Cortex of kidney (tissue), 1 donor: Measurements from ENCODE around the gene SLC6A13.
"Not testable (repeated sequence)": the region's sequence is repeated elsewhere in the genome, so short reads cannot be mapped to it uniquely, and the experiment has no call there.

Experiments
- DNase-seq: peaks from one replicate; lab custom pipeline; 2025; lab: John Stamatoyannopoulos, UW

Gene SLC6A13

DNA sequence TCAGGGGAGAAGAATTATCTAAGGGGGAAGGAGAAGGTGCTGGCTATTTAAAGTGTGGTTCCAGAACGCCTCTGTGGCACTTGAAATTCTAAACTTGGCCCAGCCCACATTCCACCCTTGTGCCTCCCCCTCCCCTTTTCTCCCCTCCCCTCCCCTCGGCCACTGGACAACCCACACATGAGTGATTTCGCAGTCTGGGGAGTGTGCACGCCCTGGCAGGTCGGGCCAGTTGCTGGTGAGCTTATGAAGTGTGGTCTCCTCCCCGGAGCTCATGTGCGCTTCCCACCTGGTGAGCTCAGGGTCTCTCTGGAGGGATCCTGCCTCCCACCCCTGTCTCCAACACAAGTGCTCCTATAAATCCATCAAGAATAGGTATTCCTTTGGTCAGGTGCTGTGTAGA, at the start of gene SLC6A13:
Gene SLC6A13 (minus strand): TSS at position 20 of the 400 bp plus-strand sequence. CDS start 2,784 bp downstream, outside the sequence.
- DNase-seq: no peak

- DNase-seq: no peak
These were observed 45.9 kb upstream of the SLC6A13 start for GRCh38 chr12:308511-308910.

DNA sequence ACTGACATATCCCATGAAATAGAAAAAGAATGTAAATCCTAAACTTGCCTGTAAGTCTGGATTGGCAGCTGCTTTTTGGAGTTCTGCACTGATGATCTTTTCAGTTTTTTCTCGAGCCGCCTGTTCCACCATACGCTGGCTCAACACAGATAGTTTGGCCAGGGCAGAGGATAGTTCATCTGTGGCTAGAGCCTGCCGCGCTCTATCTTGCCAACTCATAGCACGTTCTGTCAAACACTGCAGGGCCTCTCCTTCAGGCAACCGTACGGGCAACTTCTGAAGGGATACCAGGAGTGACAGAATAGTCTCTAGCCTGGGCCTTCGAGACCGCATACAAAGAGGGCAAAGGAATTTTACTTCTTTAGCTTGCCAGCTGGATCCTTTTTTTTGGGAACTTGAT, 44.8 kb upstream of the SLC6A13 start:
- no peak for DNase-seq

DNA sequence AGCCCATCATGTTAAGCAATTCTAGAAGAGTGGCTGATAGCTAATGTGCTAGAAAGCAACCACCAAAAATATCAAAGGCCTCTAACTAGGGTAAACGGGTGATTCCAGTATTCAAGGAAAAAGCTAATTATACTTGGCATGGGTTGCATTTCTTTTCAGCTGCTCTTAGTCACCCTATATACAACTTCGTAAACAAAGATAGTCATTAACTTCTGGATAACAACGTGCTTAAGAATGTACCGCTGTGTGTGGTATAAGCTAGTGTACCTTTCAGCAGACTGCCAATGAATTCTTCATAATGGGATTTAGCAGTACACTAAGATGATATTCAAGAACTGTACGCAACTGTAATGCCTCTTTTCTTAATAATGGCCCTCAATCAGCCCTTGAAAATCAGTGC, 42.2 kb upstream of the SLC6A13 start:
- no peak for DNase-seq

- DNase-seq: not testable (repeated sequence)
These were observed 40.1 kb upstream of the SLC6A13 start for GRCh38 chr12:302766-303165.

GRCh38 chr12:300166-300565, 37.5 kb upstream of the SLC6A13 start:
- DNase-seq: not testable (repeated sequence)

GRCh38 chr12:299511-299910, 36.9 kb upstream of the SLC6A13 start:
- DNase-seq: not testable (repeated sequence)

- DNase-seq: not testable (repeated sequence)
These were observed 35.4 kb upstream of the SLC6A13 start for GRCh38 chr12:298059-298458.

GRCh38 chr12:295132-295531, 32.5 kb upstream of the SLC6A13 start:
- no peak for DNase-seq

GRCh38 chr12:293199-293598, 30.6 kb upstream of the SLC6A13 start:
- no peak for DNase-seq

DNA sequence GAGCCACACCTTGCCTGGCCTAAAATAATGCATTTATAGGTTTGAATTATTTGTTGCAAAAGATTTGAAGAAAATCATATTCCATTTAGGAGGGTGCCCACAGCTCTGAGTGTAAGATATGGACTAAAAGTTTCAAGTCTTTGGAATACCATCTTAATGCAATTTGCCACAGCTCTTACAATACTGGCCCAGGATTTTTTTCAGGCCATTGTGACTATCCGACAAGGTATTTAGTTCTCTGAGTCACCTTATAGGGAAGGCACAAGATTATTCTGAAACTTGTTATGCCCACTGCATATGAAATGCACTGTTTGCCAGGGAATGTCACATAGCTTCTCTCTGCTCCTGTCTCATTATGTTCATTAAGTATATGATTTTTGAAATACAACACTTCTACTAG, 29.6 kb upstream of the SLC6A13 start:
- DNase-seq: no peak

DNA sequence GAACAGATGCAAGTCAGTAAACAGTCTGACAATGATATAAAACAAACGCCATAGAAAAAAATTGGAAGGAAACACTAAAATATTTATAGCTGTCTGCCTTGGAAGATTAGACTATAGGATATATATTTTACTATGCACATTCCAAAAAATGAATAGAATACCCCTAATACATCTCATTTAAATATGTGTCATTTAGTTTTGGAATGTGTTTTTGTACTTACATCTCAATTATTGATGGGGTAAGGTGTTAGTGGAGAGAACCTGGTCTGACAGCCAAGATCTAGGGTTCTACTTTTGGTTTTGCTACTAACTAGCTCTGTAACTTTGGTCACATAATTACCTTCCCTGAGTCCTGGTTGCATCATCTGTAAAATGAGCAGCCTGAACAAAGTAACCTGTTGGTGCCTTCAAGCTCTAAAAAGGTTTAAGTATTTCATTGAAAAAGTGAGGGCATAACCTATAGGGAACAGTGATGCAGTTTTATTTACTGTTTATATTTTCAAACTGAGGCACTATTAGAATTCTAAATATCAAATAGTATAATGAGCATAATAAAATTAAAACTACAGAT, 28.6 kb upstream of the SLC6A13 start:
- DNase-seq: no peak

DNA sequence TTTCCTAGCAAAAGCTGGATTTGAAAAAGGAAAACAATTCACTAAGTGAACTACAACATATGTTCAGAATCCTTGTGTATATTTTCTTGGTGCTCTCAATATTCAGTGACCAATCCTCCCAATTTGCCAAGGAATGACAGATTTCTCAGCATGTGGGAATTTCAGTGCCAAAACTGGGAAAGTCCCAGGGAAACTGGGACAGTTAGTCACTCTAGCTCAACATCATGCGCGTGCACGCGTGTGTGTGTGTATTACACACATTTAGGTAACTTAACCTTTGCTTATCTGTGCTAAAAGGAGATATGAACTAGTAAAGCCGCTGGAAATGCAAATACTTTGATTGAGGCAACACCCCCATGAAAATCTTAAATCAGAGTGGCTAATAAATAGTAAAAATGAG, 26.1 kb upstream of the SLC6A13 start:
- no peak for DNase-seq

DNA sequence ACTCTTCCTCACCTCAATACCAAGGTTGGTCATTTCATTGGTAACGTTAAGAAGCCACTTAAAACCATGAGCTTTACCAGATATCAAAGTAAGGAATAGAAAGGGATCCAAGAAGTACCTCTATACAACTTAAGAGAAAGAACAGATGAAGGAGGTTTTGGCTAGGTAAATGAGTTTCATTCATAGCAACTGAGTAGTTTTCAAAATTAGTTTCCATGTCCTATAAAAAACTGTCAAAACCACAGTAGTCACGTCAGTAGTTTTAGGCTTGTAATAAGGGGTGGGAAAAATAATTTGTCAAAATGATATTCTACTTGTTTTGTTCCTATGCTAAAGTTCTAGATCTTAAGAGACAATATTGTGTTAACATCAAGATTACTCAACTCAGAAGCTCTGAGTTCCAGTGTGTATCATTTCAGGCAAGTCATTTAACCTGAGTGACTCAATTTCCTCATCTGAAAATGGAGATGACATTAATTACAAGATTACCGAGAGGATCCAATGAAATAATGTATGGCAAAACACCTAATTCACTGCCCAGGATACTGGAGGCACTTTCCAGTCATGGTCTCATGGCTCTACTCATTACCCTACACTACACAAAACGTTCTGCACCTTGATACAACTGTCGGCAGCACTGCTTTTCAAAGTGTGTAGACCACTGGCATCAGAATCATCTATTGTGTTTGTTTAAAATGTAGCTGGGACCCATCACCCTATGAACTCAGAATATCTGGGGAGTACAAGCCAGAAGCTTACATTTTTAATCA, 24.1 kb upstream of the SLC6A13 start:
- DNase-seq: no peak

- no peak for DNase-seq
These were observed 15.4 kb upstream of the SLC6A13 start for GRCh38 chr12:278046-278445.

GRCh38 chr12:275812-276211, 13.2 kb upstream of the SLC6A13 start:
- DNase-seq: no peak

DNA sequence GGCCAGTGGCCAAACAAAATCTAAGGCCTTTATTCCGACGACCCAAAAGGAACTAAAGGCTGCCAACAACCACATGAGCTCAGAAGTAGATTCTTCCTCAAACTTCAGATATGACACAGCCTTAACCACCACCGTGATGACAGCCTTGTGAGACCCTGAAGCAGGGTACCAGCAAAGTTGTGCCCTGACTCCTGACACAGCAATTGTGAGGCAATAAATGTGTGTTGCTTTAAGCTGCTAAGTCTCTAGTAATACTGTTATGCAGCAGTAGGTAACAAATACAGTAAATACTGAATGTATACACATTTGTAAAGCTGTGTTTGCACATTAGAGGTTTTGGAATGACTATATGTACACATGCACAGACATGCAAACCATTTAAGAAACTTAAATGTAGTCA, 10.7 kb upstream of the SLC6A13 start:
- no peak for DNase-seq

- DNase-seq: no peak
These were observed 10.3 kb upstream of the SLC6A13 start for GRCh38 chr12:272942-273341.

- DNase-seq: no peak
These were observed 8.5 kb upstream of the SLC6A13 start for GRCh38 chr12:271161-271560.

GRCh38 chr12:269191-269590, 6.6 kb upstream of the SLC6A13 start:
- DNase-seq: no peak

GRCh38 chr12:268483-268840, 5.8 kb upstream of the SLC6A13 start:
- DNase-seq: no peak

DNA sequence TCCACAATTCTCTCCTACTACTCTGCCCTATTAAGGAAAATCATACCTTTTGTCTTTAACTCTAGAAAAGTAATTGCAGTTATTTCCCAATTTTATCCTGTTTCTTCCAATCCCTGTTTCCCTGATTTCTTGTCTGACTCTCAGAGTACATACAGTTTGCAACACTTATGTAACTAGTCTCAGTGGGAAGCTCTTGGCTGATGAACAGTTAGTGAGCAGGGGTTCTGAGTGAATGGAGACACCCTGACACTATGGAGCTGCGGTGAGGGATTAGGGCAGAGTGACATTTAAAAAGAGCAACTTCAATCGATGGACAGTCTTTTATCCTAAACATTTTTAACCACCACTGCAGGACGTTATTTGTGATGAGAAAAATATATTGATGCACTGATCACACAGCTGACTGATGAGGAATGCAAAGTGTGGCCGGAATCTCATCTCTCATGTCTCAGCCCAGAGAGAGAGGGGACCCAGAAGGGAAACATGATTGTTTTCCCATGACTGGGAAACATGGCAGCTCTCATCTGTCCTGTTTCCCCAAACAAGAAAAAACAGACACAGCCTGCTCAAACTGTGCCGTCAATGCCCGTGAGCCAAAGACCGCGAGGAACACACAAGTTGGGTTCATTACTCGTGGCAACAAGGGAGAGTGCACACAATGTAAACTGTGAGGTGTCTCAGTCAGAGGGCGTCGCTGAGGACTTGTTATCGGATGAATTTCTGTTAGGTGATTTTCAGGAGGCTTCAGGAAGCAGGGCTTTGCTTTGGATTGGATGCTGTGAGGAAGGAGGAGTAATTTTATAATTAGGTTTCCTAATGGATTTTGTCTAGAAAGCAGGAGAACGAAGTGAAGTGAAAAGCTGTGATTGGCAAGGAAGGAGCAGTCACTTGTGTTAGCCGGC, 5.2 kb upstream of the SLC6A13 start:
- DNase-seq: no peak

DNA sequence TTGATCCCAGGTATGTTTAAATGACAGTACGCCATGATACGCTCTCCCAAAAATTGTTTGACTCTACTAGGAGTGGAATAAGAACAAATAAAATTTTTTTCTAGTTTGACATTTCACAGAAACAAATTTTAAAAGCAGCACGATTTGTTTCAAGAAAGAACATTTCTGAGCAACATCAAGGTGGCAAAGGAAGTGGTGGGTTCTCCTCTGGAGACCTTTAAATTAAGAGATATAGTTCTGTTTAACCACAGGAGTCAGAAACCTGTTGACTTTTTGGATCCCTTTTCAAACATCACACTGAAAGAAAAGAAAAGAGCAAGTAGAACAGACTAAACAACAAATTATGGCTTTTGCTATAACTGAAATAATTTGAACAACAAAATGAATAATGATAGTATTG, 2.5 kb upstream of the SLC6A13 start:
- no peak for DNase-seq
